HL-60 (cell line): Measurements from ENCODE around the gene ROR1.

Experiments
- CTCF ChIP-seq: IDR thresholded peaks from one replicate; pipeline ENCODE4 v1.5.1; 2011; ENCODE audit warnings: low read length, control low read depth, inconsistent platforms; ENCODE audit not compliant: insufficient read depth
- GABPA ChIP-seq: IDR thresholded peaks from 2 replicates; pipeline ENCODE4 v1.6.1; 2012; ENCODE audit warnings: low read depth
- POLR2AphosphoS5 ChIP-seq: IDR thresholded peaks from 2 replicates; pipeline ENCODE4 v1.6.1; 2012; ENCODE audit warnings: low read depth
- REST ChIP-seq: IDR thresholded peaks from 2 replicates; pipeline ENCODE4 v1.6.1; 2012; ENCODE audit warnings: low read depth; ENCODE audit not compliant: insufficient replicate concordance
- SPI1 ChIP-seq: IDR thresholded peaks from 2 replicates; pipeline ENCODE4 v1.6.1; 2012; ENCODE audit warnings: low read depth, mild to moderate bottlenecking, borderline replicate concordance

DNA sequence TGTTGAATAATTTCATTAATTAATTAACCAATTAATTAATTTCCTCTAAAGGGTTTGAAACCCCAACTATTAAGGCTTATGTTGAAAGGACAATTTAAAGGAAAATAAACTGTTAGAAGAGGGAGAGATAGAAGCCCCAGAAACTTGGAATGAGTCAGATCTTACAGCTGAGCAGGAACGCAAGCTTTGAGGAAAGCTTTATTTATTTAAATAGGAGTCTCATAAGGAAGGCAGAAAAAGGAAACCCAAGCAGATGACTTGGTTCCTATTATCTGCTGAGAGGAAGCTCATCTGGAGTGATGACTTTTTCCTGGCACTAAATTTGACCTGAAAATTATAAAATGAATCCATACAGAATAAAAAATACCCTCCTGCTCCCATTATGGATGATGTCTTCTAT is 105.1 kb downstream of the ROR1 start:
- TF ChIP-seq POLR2AphosphoS5 (no peak), CTCF (no peak), GABPA (no peak), SPI1 (no peak), REST (no peak)
